AG04449 (cell line): ENCODE data around the gene S100A13.
"Not testable (repeated sequence)": the region's sequence is repeated elsewhere in the genome, so short reads cannot be mapped to it uniquely, and the experiment has no call there.

ENCODE experiments used
- CTCF ChIA-PET: fragments of 350-600 bp; formaldehyde crosslinking; extraction: SDS; loops from one replicate; lab custom pipeline; 2021; ENCODE audit warnings: antibody characterized with exemption; lab: Yijun Ruan, JAX
- POLR2A ChIA-PET: fragments of 400-600, 350-600 bp; formaldehyde crosslinking; extraction: SDS; loops from one replicate; lab custom pipeline; 2020; ENCODE audit warnings: antibody characterized with exemption, inconsistent platforms; lab: Yijun Ruan, JAX
- DNase-seq: peaks from one replicate; pipeline ENCODE4 v3.0.0-alpha.2; 2010; ENCODE audit warnings: low read depth, low spot score
- H3K4me3 ChIP-seq: 2 replicates; pipeline ENCODE4 v1.5.1; 2011; ENCODE audit warnings: low read depth, mild to moderate bottlenecking, control low read depth, low read length
- TF ChIP-seq, protein P1 (sequence below): IDR thresholded peaks from one replicate; pipeline ENCODE4 v1.5.1; 2011; ENCODE audit warnings: mild to moderate bottlenecking, moderate library complexity, low read length, control low read depth, inconsistent platforms; ENCODE audit not compliant: insufficient read depth; ENCODE audit errors: missing control alignments

S100A13 gene

DNA sequence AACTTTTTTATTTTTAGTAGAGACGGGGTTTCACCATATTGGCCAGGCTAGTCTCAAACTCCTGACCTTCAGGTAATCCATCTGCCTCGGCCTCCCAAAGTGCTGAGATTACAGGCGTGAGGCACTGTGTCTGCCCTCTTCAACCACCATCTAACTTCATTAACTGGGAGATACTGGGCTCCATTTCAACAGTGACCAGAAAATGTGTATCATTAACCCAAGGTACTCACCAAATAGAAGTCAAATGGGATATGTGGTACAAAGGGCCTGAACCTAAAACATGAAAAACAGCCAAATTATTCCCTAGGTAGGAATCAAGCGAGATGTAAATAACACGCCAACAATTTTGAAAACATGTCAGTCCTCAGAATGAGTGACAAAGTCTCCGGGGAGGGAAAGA, 42.3 kb upstream of the S100A13 start:
- ChIA-PET POLR2A (no interaction called here), CTCF (interaction anchor here (0.8 to 2.5 kb wide), 4 partner anchors 8 to 159 kb away, joined by 3 to 8 read pairs (median 6); partner anchors contain the start of genes NPR1 and SNAPIN)
- TF ChIP-seq, protein P1, sequence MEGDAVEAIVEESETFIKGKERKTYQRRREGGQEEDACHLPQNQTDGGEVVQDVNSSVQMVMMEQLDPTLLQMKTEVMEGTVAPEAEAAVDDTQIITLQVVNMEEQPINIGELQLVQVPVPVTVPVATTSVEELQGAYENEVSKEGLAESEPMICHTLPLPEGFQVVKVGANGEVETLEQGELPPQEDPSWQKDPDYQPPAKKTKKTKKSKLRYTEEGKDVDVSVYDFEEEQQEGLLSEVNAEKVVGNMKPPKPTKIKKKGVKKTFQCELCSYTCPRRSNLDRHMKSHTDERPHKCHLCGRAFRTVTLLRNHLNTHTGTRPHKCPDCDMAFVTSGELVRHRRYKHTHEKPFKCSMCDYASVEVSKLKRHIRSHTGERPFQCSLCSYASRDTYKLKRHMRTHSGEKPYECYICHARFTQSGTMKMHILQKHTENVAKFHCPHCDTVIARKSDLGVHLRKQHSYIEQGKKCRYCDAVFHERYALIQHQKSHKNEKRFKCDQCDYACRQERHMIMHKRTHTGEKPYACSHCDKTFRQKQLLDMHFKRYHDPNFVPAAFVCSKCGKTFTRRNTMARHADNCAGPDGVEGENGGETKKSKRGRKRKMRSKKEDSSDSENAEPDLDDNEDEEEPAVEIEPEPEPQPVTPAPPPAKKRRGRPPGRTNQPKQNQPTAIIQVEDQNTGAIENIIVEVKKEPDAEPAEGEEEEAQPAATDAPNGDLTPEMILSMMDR = no peak
- DNase-seq = no peak
- peak overlapping the region; percentile 89 for H3K4me3 ChIP-seq

DNA sequence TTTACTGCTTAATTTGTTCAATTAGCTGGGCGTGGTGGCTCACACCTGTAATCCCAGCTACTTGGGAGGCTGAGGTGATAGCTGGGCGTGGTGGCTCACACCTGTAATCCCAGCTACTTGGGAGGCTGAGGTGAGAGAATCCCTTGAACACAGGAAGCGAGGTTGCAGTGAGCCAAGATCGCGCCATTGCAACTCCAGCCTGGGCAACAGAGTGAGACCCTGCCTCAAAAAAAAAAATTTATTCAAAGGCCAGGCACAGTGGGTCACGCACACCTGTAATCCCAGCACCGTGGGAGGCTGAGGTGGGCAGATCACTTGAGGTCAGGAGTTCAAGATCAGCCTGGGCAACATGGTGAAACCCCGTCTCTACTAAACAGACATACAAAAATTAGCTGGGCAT, 41.4 kb upstream of the S100A13 start:
- DNase-seq, H3K4me3 ChIP-seq, POLR2A ChIA-PET: not testable (repeated sequence)
- CTCF ChIA-PET = interaction anchor here (0.8 to 2.5 kb wide), 3 partner anchors 9 to 318 kb away, joined by 3 to 8 read pairs (median 7); partner anchors contain the start of genes NPR1, RAB13 and SNAPIN

DNA sequence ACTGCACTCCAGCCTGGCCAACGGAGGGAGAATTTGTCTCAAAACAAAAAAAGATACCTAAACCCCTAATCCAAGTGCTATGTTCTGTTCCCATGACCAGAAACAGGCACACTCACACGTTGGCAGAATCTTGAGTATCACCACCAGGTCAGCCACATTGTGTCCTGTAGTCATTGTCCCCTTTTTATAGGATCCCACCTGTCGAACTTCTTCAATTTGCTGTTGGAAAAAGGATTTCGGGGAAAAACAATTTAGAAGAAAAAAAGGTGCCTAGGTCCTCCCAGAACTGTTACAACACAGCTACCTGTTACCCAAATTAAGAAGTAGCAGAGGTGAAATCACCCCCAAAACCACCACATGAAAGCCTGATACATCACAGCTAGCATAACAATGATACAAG, 40.1 kb upstream of the S100A13 start:
- ChIA-PET CTCF (interaction anchor here (0.8 to 2.5 kb wide), 5 partner anchors 8 to 100 kb away, joined by 3 to 8 read pairs (median 4); partner anchors contain the start of gene NPR1), POLR2A (interaction anchor here (1.2 kb wide), 1 partner anchor 33 kb away, joined by 3 read pairs; the partner anchor contains the start of gene CHTOP)
- DNase-seq = no peak
- no peak overlapping the region for H3K4me3 ChIP-seq
- TF ChIP-seq, protein P1 = no peak

DNA sequence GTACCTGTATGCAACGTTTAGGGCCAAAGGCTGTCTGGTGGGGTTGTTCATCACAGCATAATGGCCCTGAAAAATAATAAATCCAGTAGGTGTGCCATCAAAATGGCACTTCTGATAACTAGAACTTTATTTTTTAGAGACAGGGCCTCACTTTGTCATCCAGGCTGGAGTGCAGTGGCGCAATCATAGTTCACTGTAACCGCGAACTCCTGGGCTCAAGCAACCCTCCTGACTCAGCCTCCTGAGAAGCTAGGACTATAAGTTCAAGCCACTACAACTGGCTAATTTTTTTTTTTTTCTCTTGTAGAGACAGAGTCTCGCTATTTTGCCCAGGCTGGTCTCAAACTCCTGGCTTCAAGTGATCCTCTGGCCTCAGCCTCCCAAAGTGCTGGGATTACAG, 35.9 kb upstream of the S100A13 start:
- POLR2A ChIA-PET = interaction anchor here (0.6 kb wide), 1 partner anchor 296 kb away, joined by 3 read pairs; no protein-coding TSS in a partner anchor
- CTCF ChIA-PET = no interaction called here
- DNase-seq = no peak
- H3K4me3 ChIP-seq = no peak overlapping the region
- TF ChIP-seq, protein P1 = no peak

DNA sequence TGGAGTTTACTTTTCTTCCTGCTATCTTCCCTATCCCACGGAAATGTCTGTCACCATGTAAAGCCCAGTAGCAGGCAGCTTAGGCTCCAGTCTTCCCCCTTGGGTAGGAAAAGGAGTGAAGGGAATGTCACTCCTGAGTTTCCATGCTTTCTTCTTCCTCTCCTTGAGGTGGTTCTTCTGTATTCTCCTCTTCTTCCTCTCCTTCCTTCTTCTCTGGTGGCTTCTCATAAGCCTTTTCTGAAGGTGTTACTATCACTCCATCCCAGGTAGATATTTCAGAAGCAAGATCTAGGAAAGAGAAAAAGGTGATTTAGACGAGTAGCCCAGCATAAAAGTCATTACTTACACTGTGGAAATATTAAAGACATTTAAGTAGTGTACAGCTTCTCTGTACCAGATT, 35.0 kb upstream of the S100A13 start:
- TF ChIP-seq, protein P1 = no peak
- no peak for DNase-seq
- ChIA-PET POLR2A (interaction anchor here (3.6 kb wide), 1 partner anchor 35 kb away, joined by 11 read pairs; the partner anchor contains the start of genes S100A1 and S100A13), CTCF (interaction anchor here (1.1 to 4.6 kb wide), 2 partner anchors 91 to 324 kb away, joined by 4 to 28 read pairs; partner anchors contain the start of gene RAB13)
- no peak overlapping the region for H3K4me3 ChIP-seq

DNA sequence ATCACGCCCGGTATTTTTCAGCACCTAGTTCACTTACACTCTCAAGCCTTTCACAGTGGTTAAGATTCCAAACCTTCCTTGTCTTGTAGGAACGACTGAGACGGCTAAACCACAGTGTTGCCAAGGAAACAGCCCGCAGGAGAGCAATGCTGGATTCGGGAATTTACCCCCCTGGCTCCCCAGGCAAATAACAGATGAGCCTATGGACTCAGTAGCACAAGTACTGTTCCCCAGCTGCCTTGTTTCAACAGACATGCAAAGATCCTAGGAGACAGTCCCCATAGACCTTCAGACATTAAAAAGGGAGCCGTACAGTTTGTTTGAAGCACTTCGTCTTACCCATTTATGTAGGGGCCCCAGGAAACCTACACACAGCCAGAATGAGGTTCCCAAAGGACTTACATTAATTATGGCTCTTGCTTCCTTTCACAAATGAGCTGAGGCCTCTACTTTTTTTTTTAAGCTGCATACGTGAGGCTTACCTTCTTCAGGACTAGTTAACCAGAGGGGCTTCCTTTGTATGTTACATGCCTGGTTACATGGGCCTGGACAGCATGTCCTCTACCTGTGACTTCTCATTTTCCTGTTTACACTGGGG, 33.9 kb upstream of the S100A13 start:
- CTCF ChIA-PET = interaction anchor here (1.1 to 4.6 kb wide), 2 partner anchors 90 to 325 kb away, joined by 4 to 28 read pairs; partner anchors contain the start of gene RAB13
- no peak overlapping the region for H3K4me3 ChIP-seq
- POLR2A ChIA-PET = interaction anchor here (3.6 kb wide), 1 partner anchor 34 kb away, joined by 11 read pairs; the partner anchor contains the start of genes S100A1 and S100A13
- DNase-seq = no peak
- TF ChIP-seq, protein P1 = no peak
